HepG2 (cell line): ENCODE results near the gene CPNE2. TPM values are rescaled to one million over a fixed set of nuclear protein-coding genes. Genes with fewer than 3 reads are reported as not detected.

ENCODE experiments used
- HES4 ChIP-seq: sonication (generic); formaldehyde crosslinking; IDR thresholded peaks from 2 replicates; pipeline ENCODE4 v1.9.0; 2021; ENCODE audit warnings: mild to moderate bottlenecking, missing genetic modification reagents, borderline replicate concordance
- IRF2 ChIP-seq: IDR thresholded peaks from 2 replicates; pipeline ENCODE4 v1.6.1; 2018; ENCODE audit warnings: missing genetic modification reagents, missing compliant biosample characterization
- KAT7 ChIP-seq: IDR thresholded peaks from 2 replicates; pipeline ENCODE4 v1.6.1; 2018; ENCODE audit warnings: borderline replicate concordance, missing compliant biosample characterization
- MTA1 ChIP-seq: sonication (generic); formaldehyde crosslinking; IDR thresholded peaks from 2 replicates; pipeline ENCODE4 v1.4.0; 2020; ENCODE audit warnings: missing genetic modification reagents, mild to moderate bottlenecking, borderline replicate concordance
- SALL1 ChIP-seq: sonication (generic); formaldehyde crosslinking; IDR thresholded peaks from 2 replicates; pipeline ENCODE4 v1.8.0; 2022; ENCODE audit warnings: mild to moderate bottlenecking, missing genetic modification reagents
- SCMH1 ChIP-seq: sonication (generic); formaldehyde crosslinking; IDR thresholded peaks from 2 replicates; pipeline ENCODE4 v1.9.0; 2021; ENCODE audit warnings: missing genetic modification reagents, mild to moderate bottlenecking, borderline replicate concordance
- SMAD1 ChIP-seq: sonication (generic); formaldehyde crosslinking; IDR thresholded peaks from 2 replicates; pipeline ENCODE4 v1.4.0; 2020; ENCODE audit warnings: missing genetic modification reagents, low read depth, mild to moderate bottlenecking, borderline replicate concordance
- YEATS2 ChIP-seq: sonication (generic); formaldehyde crosslinking; IDR thresholded peaks from 2 replicates; pipeline ENCODE4 v1.4.0; 2020; ENCODE audit warnings: missing genetic modification reagents, borderline replicate concordance
- ZBTB38 ChIP-seq: sonication (generic); formaldehyde crosslinking; IDR thresholded peaks from 2 replicates; pipeline ENCODE4 v1.5.1; 2020; ENCODE audit warnings: mild to moderate bottlenecking, missing genetic modification reagents
- ZMYM4 ChIP-seq: sonication (generic); formaldehyde crosslinking; IDR thresholded peaks from 2 replicates; pipeline ENCODE4 v1.8.1; 2023; ENCODE audit warnings: mild to moderate bottlenecking, missing genetic modification reagents
- ZNF124 ChIP-seq: sonication (generic); formaldehyde crosslinking; IDR thresholded peaks from 2 replicates; pipeline ENCODE4 v1.4.0; 2020; ENCODE audit warnings: missing genetic modification reagents
- ZNF605 ChIP-seq: sonication (generic); formaldehyde crosslinking; IDR thresholded peaks from 2 replicates; pipeline ENCODE4 v1.8.0; 2022; ENCODE audit warnings: mild to moderate bottlenecking, missing genetic modification reagents
- polyA plus RNA-seq, 8 experiments: library from polyadenylated mRNA; depleted of rRNA in 3 of 8; stranded (reverse) in 7 of 8; unstranded in 1 of 8; fragments of >200 nt; fragmentation: Illumina TruSeq in 4 of 8; extraction: Trizol in 4 of 8; gene quantifications; 2 replicates each; pipeline versions ENCODE4 v1.2.1 to v1.2.3, GENCODE V29; 2011 to 2016; ENCODE audit warnings: low read depth in 4 of 8, missing spikeins in 1 of 8, mixed read lengths in 1 of 8; ENCODE audit not compliant: insufficient read depth in 1 of 8
- total RNA-seq, 5 experiments: library from RNA; depleted of rRNA; stranded (reverse); fragments of >200 nt; fragmentation: Illumina TruSeq; extraction: Trizol; gene quantifications; 2 replicates each; pipeline ENCODE4 v1.2.3, GENCODE V29; 2016; ENCODE audit warnings: low read depth in 1 of 5
- TF ChIP-seq, protein P1 (sequence below): sonication (generic); formaldehyde crosslinking; IDR thresholded peaks from 2 replicates; pipeline ENCODE4 v1.4.0; 2020; ENCODE audit warnings: missing genetic modification reagents
- TF ChIP-seq, protein P2 (sequence below): sonication (generic); formaldehyde crosslinking; IDR thresholded peaks from 2 replicates; pipeline ENCODE4 v1.4.0; 2020; ENCODE audit warnings: missing genetic modification reagents
- TF ChIP-seq, protein P3 (sequence below): sonication (generic); formaldehyde crosslinking; IDR thresholded peaks from 2 replicates; pipeline ENCODE4 v1.4.0; 2020; ENCODE audit warnings: missing genetic modification reagents
- TF ChIP-seq, protein P4 (sequence below): sonication (generic); formaldehyde crosslinking; IDR thresholded peaks from 2 replicates; pipeline ENCODE4 v1.4.0; 2020; ENCODE audit warnings: missing genetic modification reagents
- TF ChIP-seq, protein P5 (sequence below), 2 experiments: IDR thresholded peaks; 2 replicates each; pipeline ENCODE4 v1.6.1; 2011 to 2012; ENCODE audit warnings: low read length in 2 of 2, borderline replicate concordance in 1 of 2, low read depth in 1 of 2, mild to moderate bottlenecking in 1 of 2, moderate library complexity in 1 of 2

CPNE2 gene
- total and polyA plus RNA-seq, 2 of the 13 experiments (the other 11 are each of a cell fraction or from before 2014, with no cell fraction given), result 10.6 to 23.3 TPM

DNA sequence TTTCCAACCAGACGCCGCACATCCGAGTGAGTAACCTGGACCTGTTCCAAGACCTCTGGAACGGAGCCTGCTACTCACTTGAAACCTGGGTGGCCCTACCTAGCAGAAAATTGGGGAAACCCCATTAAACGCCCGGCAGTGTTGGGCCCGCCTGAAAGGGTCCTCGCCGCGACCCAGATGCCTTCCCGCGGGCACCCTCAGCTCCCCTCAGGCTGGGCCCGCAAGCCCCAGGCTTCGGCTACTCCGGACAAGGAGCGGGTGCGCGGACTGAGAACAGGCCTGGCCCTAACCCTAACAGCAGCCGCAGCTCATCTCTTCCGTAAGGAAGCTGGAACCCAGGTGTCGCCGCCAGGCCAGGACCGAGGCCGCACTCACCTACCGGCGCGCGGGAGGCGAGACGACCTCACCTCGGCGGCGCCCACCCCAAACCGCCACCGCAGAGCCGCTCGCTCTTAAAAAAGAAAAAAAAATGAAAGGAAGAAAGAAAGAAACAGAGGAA is 93.1 kb downstream of the CPNE2 start (continued):
- no peak for TF ChIP-seq SCMH1 (CRISPR knock-in tag)
- TF ChIP-seq ZNF124 (CRISPR knock-in tag), result peak; percentile 32; the same call in 1 of the 2 replicates
- no peak for TF ChIP-seq IRF2 (CRISPR knock-in tag)
- TF ChIP-seq, protein P1, sequence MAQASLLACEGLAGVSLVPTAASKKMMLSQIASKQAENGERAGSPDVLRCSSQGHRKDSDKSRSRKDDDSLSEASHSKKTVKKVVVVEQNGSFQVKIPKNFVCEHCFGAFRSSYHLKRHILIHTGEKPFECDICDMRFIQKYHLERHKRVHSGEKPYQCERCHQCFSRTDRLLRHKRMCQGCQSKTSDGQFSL (CRISPR knock-in tag), result 0 out of 2 replicates have a peak, but pooled peaks have one; percentile 14
- TF ChIP-seq, protein P2, sequence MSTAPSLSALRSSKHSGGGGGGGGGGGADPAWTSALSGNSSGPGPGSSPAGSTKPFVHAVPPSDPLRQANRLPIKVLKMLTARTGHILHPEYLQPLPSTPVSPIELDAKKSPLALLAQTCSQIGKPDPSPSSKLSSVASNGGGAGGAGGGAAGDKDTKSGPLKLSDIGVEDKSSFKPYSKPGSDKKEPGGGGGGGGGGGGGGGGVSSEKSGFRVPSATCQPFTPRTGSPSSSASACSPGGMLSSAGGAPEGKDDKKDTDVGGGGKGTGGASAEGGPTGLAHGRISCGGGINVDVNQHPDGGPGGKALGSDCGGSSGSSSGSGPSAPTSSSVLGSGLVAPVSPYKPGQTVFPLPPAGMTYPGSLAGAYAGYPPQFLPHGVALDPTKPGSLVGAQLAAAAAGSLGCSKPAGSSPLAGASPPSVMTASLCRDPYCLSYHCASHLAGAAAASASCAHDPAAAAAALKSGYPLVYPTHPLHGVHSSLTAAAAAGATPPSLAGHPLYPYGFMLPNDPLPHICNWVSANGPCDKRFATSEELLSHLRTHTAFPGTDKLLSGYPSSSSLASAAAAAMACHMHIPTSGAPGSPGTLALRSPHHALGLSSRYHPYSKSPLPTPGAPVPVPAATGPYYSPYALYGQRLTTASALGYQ (CRISPR knock-in tag), result peak; percentile 58; the same call in 1 of the 2 replicates
- TF ChIP-seq ZNF605 (CRISPR knock-in tag), result peak; percentile 63; the same call in 1 of the 2 replicates
- TF ChIP-seq SALL1 (CRISPR knock-in tag), result peak; percentile 49; the same call in 1 of the 2 replicates
- TF ChIP-seq, protein P3, sequence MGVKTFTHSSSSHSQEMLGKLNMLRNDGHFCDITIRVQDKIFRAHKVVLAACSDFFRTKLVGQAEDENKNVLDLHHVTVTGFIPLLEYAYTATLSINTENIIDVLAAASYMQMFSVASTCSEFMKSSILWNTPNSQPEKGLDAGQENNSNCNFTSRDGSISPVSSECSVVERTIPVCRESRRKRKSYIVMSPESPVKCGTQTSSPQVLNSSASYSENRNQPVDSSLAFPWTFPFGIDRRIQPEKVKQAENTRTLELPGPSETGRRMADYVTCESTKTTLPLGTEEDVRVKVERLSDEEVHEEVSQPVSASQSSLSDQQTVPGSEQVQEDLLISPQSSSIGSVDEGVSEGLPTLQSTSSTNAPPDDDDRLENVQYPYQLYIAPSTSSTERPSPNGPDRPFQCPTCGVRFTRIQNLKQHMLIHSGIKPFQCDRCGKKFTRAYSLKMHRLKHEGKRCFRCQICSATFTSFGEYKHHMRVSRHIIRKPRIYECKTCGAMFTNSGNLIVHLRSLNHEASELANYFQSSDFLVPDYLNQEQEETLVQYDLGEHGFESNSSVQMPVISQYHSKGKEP (CRISPR knock-in tag), result 0 out of 2 replicates have a peak, but pooled peaks have one; percentile 63
- TF ChIP-seq SMAD1 (CRISPR knock-in tag), result no peak; the same call in 1 of the 2 replicates
- TF ChIP-seq HES4, result peak; percentile 93
- TF ChIP-seq YEATS2 (CRISPR knock-in tag), result no peak
- peak; percentile 46; the same call in 1 of the 2 replicates for TF ChIP-seq ZBTB38 (CRISPR knock-in tag)
- peak; percentile 76; the same call in 1 of the 2 replicates for TF ChIP-seq KAT7
- TF ChIP-seq MTA1 (CRISPR knock-in tag), result no peak; the same call in 1 of the 2 replicates
- no peak for TF ChIP-seq ZMYM4
- TF ChIP-seq, protein P4, sequence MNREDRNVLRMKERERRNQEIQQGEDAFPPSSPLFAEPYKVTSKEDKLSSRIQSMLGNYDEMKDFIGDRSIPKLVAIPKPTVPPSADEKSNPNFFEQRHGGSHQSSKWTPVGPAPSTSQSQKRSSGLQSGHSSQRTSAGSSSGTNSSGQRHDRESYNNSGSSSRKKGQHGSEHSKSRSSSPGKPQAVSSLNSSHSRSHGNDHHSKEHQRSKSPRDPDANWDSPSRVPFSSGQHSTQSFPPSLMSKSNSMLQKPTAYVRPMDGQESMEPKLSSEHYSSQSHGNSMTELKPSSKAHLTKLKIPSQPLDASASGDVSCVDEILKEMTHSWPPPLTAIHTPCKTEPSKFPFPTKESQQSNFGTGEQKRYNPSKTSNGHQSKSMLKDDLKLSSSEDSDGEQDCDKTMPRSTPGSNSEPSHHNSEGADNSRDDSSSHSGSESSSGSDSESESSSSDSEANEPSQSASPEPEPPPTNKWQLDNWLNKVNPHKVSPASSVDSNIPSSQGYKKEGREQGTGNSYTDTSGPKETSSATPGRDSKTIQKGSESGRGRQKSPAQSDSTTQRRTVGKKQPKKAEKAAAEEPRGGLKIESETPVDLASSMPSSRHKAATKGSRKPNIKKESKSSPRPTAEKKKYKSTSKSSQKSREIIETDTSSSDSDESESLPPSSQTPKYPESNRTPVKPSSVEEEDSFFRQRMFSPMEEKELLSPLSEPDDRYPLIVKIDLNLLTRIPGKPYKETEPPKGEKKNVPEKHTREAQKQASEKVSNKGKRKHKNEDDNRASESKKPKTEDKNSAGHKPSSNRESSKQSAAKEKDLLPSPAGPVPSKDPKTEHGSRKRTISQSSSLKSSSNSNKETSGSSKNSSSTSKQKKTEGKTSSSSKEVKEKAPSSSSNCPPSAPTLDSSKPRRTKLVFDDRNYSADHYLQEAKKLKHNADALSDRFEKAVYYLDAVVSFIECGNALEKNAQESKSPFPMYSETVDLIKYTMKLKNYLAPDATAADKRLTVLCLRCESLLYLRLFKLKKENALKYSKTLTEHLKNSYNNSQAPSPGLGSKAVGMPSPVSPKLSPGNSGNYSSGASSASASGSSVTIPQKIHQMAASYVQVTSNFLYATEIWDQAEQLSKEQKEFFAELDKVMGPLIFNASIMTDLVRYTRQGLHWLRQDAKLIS, result 0 out of 2 replicates have a peak, but pooled peaks have one; percentile 44
- TF ChIP-seq, protein P5, sequence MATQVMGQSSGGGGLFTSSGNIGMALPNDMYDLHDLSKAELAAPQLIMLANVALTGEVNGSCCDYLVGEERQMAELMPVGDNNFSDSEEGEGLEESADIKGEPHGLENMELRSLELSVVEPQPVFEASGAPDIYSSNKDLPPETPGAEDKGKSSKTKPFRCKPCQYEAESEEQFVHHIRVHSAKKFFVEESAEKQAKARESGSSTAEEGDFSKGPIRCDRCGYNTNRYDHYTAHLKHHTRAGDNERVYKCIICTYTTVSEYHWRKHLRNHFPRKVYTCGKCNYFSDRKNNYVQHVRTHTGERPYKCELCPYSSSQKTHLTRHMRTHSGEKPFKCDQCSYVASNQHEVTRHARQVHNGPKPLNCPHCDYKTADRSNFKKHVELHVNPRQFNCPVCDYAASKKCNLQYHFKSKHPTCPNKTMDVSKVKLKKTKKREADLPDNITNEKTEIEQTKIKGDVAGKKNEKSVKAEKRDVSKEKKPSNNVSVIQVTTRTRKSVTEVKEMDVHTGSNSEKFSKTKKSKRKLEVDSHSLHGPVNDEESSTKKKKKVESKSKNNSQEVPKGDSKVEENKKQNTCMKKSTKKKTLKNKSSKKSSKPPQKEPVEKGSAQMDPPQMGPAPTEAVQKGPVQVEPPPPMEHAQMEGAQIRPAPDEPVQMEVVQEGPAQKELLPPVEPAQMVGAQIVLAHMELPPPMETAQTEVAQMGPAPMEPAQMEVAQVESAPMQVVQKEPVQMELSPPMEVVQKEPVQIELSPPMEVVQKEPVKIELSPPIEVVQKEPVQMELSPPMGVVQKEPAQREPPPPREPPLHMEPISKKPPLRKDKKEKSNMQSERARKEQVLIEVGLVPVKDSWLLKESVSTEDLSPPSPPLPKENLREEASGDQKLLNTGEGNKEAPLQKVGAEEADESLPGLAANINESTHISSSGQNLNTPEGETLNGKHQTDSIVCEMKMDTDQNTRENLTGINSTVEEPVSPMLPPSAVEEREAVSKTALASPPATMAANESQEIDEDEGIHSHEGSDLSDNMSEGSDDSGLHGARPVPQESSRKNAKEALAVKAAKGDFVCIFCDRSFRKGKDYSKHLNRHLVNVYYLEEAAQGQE (IDR thresholded peaks at IDR 0.05; ENCODE audit: borderline replicate concordance in 1 of 2, low read depth in 1 of 2, low read length in 2 of 2), result no peak
